Tongue (tissue), 2 donors: ENCODE results near the gene CRTAP. TPM values are rescaled to one million over a fixed set of nuclear protein-coding genes. Genes with fewer than 3 reads are reported as not detected.
A peak's percentile ranks its signal among the peaks of the same experiment; 100 is the strongest.
"Not testable (repeated sequence)": the region's sequence is repeated elsewhere in the genome, so short reads cannot be mapped to it uniquely, and the experiment has no call there.

Experiments used
- DNase-seq: peaks from one replicate; pipeline ENCODE4 v3.0.0-alpha.2; 2015
- total RNA-seq: library from RNA; depleted of rRNA; stranded (reverse); fragments of >200 nt; gene quantifications from one replicate; pipeline ENCODE4 v1.2.3, GENCODE V29; 2014

CRTAP gene
- total RNA-seq, 1 donor from 2014 or later, result 124 TPM

GRCh38 chr3:33100229-33100628 lies 13.6 kb upstream of the CRTAP start:
- no peak for DNase-seq

GRCh38 chr3:33103034-33103433 lies 10.8 kb upstream of the CRTAP start:
- no peak for DNase-seq

- no peak for DNase-seq
Observed at GRCh38 chr3:33103480-33103879, 10.3 kb upstream of the CRTAP start.

- no peak for DNase-seq
Observed at GRCh38 chr3:33104803-33105202, 9.0 kb upstream of the CRTAP start.

- DNase-seq, result no peak
Observed at GRCh38 chr3:33105341-33105948, 8.4 kb upstream of the CRTAP start.

- DNase-seq, result not testable (repeated sequence)
Observed at GRCh38 chr3:33106854-33107253, 7.0 kb upstream of the CRTAP start.

- DNase-seq, result no peak
Observed at GRCh38 chr3:33111581-33111980, 2.2 kb upstream of the CRTAP start.

GRCh38 chr3:33114622-33115023 lies 809 bp downstream of the CRTAP start:
- DNase-seq, result no peak

GRCh38 chr3:33115024-33115768 lies 1.4 kb downstream of the CRTAP start:
- peak; percentile 48 for DNase-seq

- no peak for DNase-seq
Observed at GRCh38 chr3:33117461-33117860, 3.6 kb downstream of the CRTAP start.

- DNase-seq, result no peak
Observed at GRCh38 chr3:33119891-33120290, 6.1 kb downstream of the CRTAP start.

GRCh38 chr3:33122991-33123390 lies 9.2 kb downstream of the CRTAP start:
- DNase-seq, result no peak

- no peak for DNase-seq
Observed at GRCh38 chr3:33124638-33125037, 10.8 kb downstream of the CRTAP start.

- no peak for DNase-seq
Observed at GRCh38 chr3:33125840-33126239, 12.0 kb downstream of the CRTAP start.

GRCh38 chr3:33128706-33129105 lies 14.9 kb downstream of the CRTAP start:
- DNase-seq, result no peak

GRCh38 chr3:33130144-33130543 lies 16.3 kb downstream of the CRTAP start:
- DNase-seq, result no peak

GRCh38 chr3:33131331-33132018 lies 17.7 kb downstream of the CRTAP start:
- DNase-seq, result peak; percentile 82

- no peak for DNase-seq
Observed at GRCh38 chr3:33132019-33132360, 18.2 kb downstream of the CRTAP start.

- no peak for DNase-seq
Observed at GRCh38 chr3:33134026-33134625, 20.3 kb downstream of the CRTAP start.

- no peak for DNase-seq
Observed at GRCh38 chr3:33137691-33138090, 23.9 kb downstream of the CRTAP start.

- DNase-seq, result not testable (repeated sequence)
Observed at GRCh38 chr3:33139006-33139623, 25.3 kb downstream of the CRTAP start.

- DNase-seq, result no peak
Observed at GRCh38 chr3:33139996-33140395, 26.2 kb downstream of the CRTAP start.

- peak; percentile 32 for DNase-seq
Observed at GRCh38 chr3:33141006-33141405, 27.2 kb downstream of the CRTAP start.
